ENCODE results near the gene ADAMTS7.

Gene ADAMTS7

GRCh38 chr15:78841891-78842290 is 30.6 kb upstream of the ADAMTS7 start:
- no peak overlapping the region for H3K4me3 ChIP-seq (ENCODE audit: low read depth, low read length)
- no peak for TF ChIP-seq ELK4 (IDR thresholded peaks at IDR 0.05; ENCODE audit: borderline replicate concordance, low read depth, low read length)
- no peak for TF ChIP-seq GLIS2 (tag by site-specific recombination; IDR thresholded peaks at IDR 0.05)
- TF ChIP-seq EGR2 (tag by site-specific recombination; IDR thresholded peaks at IDR 0.05; ENCODE audit: low read depth) = 0 out of 2 replicates have a peak, but pooled peaks have one; percentile 19
- no peak for TF ChIP-seq WT1 (tag by site-specific recombination; IDR thresholded peaks at IDR 0.05)
- TF ChIP-seq ZFHX2 (tag by site-specific recombination; conservative IDR thresholded peaks at IDR 0.05) = peak; percentile 37; the same call in 1 of the 2 replicates
- TF ChIP-seq ZBTB26 (tag by site-specific recombination; optimal IDR thresholded peaks at IDR 0.05) = no peak
- no peak for TF ChIP-seq GFI1B (tag by site-specific recombination; IDR thresholded peaks at IDR 0.05)
- TF ChIP-seq BCL11B (tag by site-specific recombination; IDR thresholded peaks at IDR 0.05; ENCODE audit: low read depth) = no peak
- ChIA-PET CTCF (interaction anchor here (0.7 kb wide), 1 partner anchor 18 kb away, joined by 3 read pairs; no protein-coding TSS in a partner anchor), POLR2A (no interaction called here)
- no peak overlapping the region for H3K27ac ChIP-seq (ENCODE audit: extremely low read depth, low read depth, low read length)
- no peaks in the 10 kb centered on the region for H3K36me3 ChIP-seq (ENCODE audit: control insufficient read depth in 2 of 2, insufficient read depth in 1 of 2, low read length in 2 of 2)
- H3K9me3 ChIP-seq (ENCODE audit: control insufficient read depth, insufficient read depth, low read depth, low read length) = no peaks in the 10 kb centered on the region
- no peaks in the 10 kb centered on the region for H3K4me1 ChIP-seq (ENCODE audit: control insufficient read depth, insufficient read depth, low read length)

- CTCF ChIA-PET = no interaction called here
- no peak overlapping the region for H3K4me3 ChIP-seq (ENCODE audit: low read depth, low read length)
- TF ChIP-seq ZSCAN18 (tag by site-specific recombination; IDR thresholded peaks at IDR 0.05) (no peak), ZNF114 (tag by site-specific recombination; IDR thresholded peaks at IDR 0.05) (no peak), SCRT1 (tag by site-specific recombination; IDR thresholded peaks at IDR 0.05; ENCODE audit: borderline replicate concordance) (no peak), ZNF174 (tag by site-specific recombination; IDR thresholded peaks at IDR 0.05) (no peak), ZNF830 (tag by site-specific recombination; IDR thresholded peaks at IDR 0.05; ENCODE audit: low read depth) (no peak), PATZ1 (tag by site-specific recombination; IDR thresholded peaks at IDR 0.05) (no peak), ZNF518A (tag by site-specific recombination; conservative IDR thresholded peaks at IDR 0.05; ENCODE audit: low read depth) (no peak), ZBTB1 (tag by site-specific recombination; IDR thresholded peaks at IDR 0.05) (no peak), ZSCAN16 (tag by site-specific recombination; IDR thresholded peaks at IDR 0.05) (no peak), ZNF501 (tag by site-specific recombination; IDR thresholded peaks at IDR 0.05) (no peak), ZNF677 (tag by site-specific recombination; IDR thresholded peaks at IDR 0.05) (no peak), BCL6B (tag by site-specific recombination; IDR thresholded peaks at IDR 0.05) (no peak), ZNF211 (tag by site-specific recombination; IDR thresholded peaks at IDR 0.05; ENCODE audit: low read depth) (no peak)
- POLR2A ChIA-PET = no interaction called here
- H3K9me3 ChIP-seq (ENCODE audit: control insufficient read depth, insufficient read depth, low read depth, low read length) = no peaks in the 10 kb centered on the region
- H3K36me3 ChIP-seq (ENCODE audit: control insufficient read depth in 2 of 2, insufficient read depth in 1 of 2, low read length in 2 of 2) = no peaks in the 10 kb centered on the region
- H3K27ac ChIP-seq (ENCODE audit: extremely low read depth, low read depth, low read length) = no peak overlapping the region
- no peaks in the 10 kb centered on the region for H3K4me1 ChIP-seq (ENCODE audit: control insufficient read depth, insufficient read depth, low read length)
Observed at GRCh38 chr15:78841376-78841706, 30.1 kb upstream of the ADAMTS7 start.
